Spleen (tissue), 11 donors: Measurements from ENCODE around the gene PSMG4. TPM values are rescaled to one million over a fixed set of nuclear protein-coding genes. Genes with fewer than 3 reads are reported as not detected.

Source experiments
- DNase-seq: peaks from one replicate; pipeline ENCODE4 v3.0.0-alpha.2; 2020
- H3K27ac ChIP-seq, 8 donors: fragments of 200-600 bp; sonication (generic) in 7 of 8; 1 replicate in 4 of 8; 2 replicates in 4 of 8; pipeline versions ENCODE4 v1.5.0 to v1.8.0; 2016 to 2021; ENCODE audit warnings: inconsistent platforms in 4 of 8, mild to moderate bottlenecking in 4 of 8, moderate library complexity in 1 of 8
- H3K27me3 ChIP-seq, 7 donors: fragments of 200-600 bp; sonication (generic) in 6 of 7; replicated peaks in 1 of 7; 1 replicate in 4 of 7; 2 replicates in 3 of 7; pipeline versions ENCODE4 v1.5.0 to v1.8.0; 2016 to 2021; ENCODE audit warnings: inconsistent platforms in 3 of 7, mild to moderate bottlenecking in 1 of 7
- H3K36me3 ChIP-seq, 6 donors: fragments of 200-600 bp; sonication (generic) in 5 of 6; 1 replicate in 4 of 6; 2 replicates in 2 of 6; pipeline versions ENCODE4 v1.5.0 to v1.8.0; 2016 to 2021; ENCODE audit warnings: inconsistent platforms in 2 of 6
- H3K4me1 ChIP-seq, 6 donors: fragments of 200-600 bp; sonication (generic) in 5 of 6; 1 replicate in 3 of 6; 2 replicates in 3 of 6; pipeline versions ENCODE4 v1.5.0 to v1.8.0; 2016 to 2021; ENCODE audit warnings: inconsistent platforms in 3 of 6
- H3K4me3 ChIP-seq, 8 donors: fragments of 200-600 bp; sonication (generic) in 7 of 8; 1 replicate in 4 of 8; 2 replicates in 4 of 8; pipeline versions ENCODE4 v1.5.0 to v1.8.0; 2016 to 2021; ENCODE audit warnings: inconsistent platforms in 4 of 8, mild to moderate bottlenecking in 4 of 8, moderate library complexity in 2 of 8
- H3K9me3 ChIP-seq, 8 donors: fragments of 200-600 bp; sonication (generic) in 7 of 8; 1 replicate in 4 of 8; 2 replicates in 4 of 8; pipeline versions ENCODE4 v1.5.0 to v1.8.0; 2016 to 2021; ENCODE audit warnings: inconsistent platforms in 4 of 8
- CTCF ChIP-seq, 11 experiments: fragments of 200-600 bp in 7 of 11; fragments of 450-650 bp in 4 of 11; sonication (generic) in 4 of 11; IDR thresholded peaks in 8 of 11; conservative IDR thresholded peaks in 3 of 11; 1 replicate in 7 of 11; 2 replicates in 4 of 11; pipeline versions ENCODE4 v1.4.0 to v1.8.0; 2016 to 2021; ENCODE audit warnings: antibody characterized with exemption in 11 of 11, inconsistent platforms in 4 of 11, mild to moderate bottlenecking in 1 of 11
- POLR2A ChIP-seq, 3 donors: fragments of 450-650 bp; IDR thresholded peaks; one replicate each; pipeline ENCODE4 v1.5.1; 2017; ENCODE audit warnings: antibody characterized with exemption in 3 of 3, mild to moderate bottlenecking in 1 of 3
- POLR2AphosphoS5 ChIP-seq, 3 donors: sonication (generic); formaldehyde crosslinking; IDR thresholded peaks; one replicate each; pipeline ENCODE4 v1.5.1; 2017; ENCODE audit warnings: antibody characterized with exemption in 3 of 3
- WGBS, 5 donors: extraction: QIAGEN DNeasy Blood & Tissue Kit in 3 of 5; methylation state at CpG; one replicate each; pipeline versions ENCODE4 v1.1.5 to v1.1.7; 2013 to 2018; 5-methylcytosine and 5-hydroxymethylcytosine counted together
- intact Hi-C: fragments of 100-400 bp; cut with DNase I; formaldehyde crosslinking; loops from one replicate; pipeline ENCODE4 v1.15.0; 2023; ENCODE audit warnings: low total_unique reads
- polyA plus RNA-seq, 3 donors: library from polyadenylated mRNA; stranded (reverse); fragments of 200-250 nt; gene quantifications; one replicate each; pipeline ENCODE4 v1.2.1, GENCODE V29; 2013
- total RNA-seq, 7 donors: library from RNA; depleted of rRNA in 3 of 7; stranded (reverse); fragments of >200 nt in 3 of 7; fragmentation: NEBNext Ultra II Directional in 4 of 7; extraction: Animal tissue kit (Norgen Biotek cat#: 25700) in 4 of 7; gene quantifications; one replicate each; pipeline versions ENCODE4 v1.1.0 to v1.2.1, GENCODE V29; 2016 to 2021
- donor health status: healthy with polysubstance abuse.
- donor health status: DM: no; HTN: no; CAD: no; lungs with moderate emphysema.
- donor health status: DM: no; HTN: no; CAD: no.
- donor health status: Bipolar disorder and iron deficiency.
- donor health status: healthy.
- donor health status: DM: no; HTN: no; CAD: no.
- donor health status: DM: yes; HTN: yes; CAD: no.

The PSMG4 gene
- total and polyA plus RNA-seq, 10 donors = 12.1 to 41.6 (median 18.5) TPM

DNA sequence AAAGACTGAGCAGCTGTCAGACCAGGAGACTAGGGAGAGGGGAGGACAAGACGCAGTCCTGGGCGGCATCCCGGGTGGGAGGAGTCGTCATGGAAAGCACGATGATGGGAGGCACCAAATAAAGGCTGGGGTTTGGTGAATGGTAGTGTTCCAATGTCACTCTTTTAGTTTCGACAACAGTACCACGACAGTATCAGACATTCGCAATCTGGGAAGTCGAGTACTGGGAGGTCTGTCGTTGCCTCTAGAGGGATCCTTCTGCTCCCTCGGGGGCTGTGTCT is 32.1 kb downstream of the PSMG4 start:
- Histone ChIP-seq H3K27ac (no peak overlapping the region), H3K4me1 (peaks cover 0 to 9% (median 0%) of the 10 kb centered on the region in 6 donors), H3K27me3 (peaks cover 0 to 9% (median 0%) of the 10 kb centered on the region in 7 donors), H3K36me3 (no peaks in the 10 kb centered on the region), H3K9me3 (no peaks in the 10 kb centered on the region), H3K4me3 (no peak overlapping the region)
- peak; percentile 64 for DNase-seq
- 70 to 92% (median 84%) methylated on average over 11 of the region's 11 CpGs for WGBS, 5 donors
- intact Hi-C loops = no loop called here
- no peak for TF ChIP-seq POLR2A (IDR thresholded peaks at IDR 0.05)
- no peak for TF ChIP-seq POLR2AphosphoS5 (IDR thresholded peaks at IDR 0.05)
- TF ChIP-seq CTCF (IDR thresholded peaks at IDR 0.05 in 8 of 11, conservative IDR thresholded peaks at IDR 0.05 in 3 of 11) = no peak

DNA sequence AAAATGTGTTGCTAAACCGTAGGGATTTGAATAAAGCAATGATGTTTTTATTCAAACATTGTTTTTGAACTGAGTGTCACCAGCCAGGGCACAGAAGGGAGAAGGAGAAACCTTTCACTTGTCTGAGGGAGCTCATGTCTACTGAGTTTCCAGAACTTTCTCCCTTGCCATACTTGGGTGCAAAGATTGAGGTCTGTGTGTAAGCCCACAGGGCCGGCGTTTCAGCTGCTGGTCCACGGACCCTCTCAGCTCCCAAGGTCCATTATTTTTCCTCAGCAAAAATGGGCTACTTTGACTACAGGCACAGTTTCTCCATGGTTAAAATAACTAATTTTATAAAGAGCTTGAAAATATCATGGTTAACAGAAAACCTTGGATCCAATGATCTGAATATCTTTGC is 32.6 kb downstream of the PSMG4 start:
- Histone ChIP-seq H3K4me3 (no peak overlapping the region), H3K36me3 (no peaks in the 10 kb centered on the region), H3K27me3 (peaks cover 0 to 14% (median 0%) of the 10 kb centered on the region in 7 donors), H3K4me1 (peaks cover 0 to 9% (median 0%) of the 10 kb centered on the region in 6 donors), H3K27ac (no peak overlapping the region), H3K9me3 (no peaks in the 10 kb centered on the region)
- 91 to 96% (median 91%) methylated on average over 4 of the region's 4 CpGs for WGBS, 5 donors
- intact Hi-C loops = no loop called here
- TF ChIP-seq POLR2AphosphoS5 (IDR thresholded peaks at IDR 0.05) = no peak
- no peak for TF ChIP-seq POLR2A (IDR thresholded peaks at IDR 0.05)
- no peak for TF ChIP-seq CTCF (IDR thresholded peaks at IDR 0.05 in 8 of 11, conservative IDR thresholded peaks at IDR 0.05 in 3 of 11)
- DNase-seq = peak; percentile 56

DNA sequence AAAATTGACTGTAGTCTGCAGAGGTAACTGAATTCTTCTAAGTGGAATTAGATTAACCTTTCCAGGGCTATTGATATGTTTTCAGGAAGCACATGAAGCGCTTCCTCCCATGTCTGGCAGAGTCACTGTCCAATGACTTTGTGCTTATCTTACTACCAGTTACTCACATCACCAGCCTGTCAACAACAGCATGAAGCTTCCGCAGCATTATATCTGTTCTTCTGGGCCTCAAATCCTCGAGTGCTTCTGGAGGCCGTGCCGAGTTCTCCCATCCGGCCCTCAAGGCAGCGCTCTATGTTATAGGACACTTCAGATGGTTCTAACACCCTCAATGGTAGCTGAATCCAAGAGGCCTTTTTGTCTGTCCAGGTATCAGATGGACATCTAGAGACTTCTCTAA is 33.2 kb downstream of the PSMG4 start:
- peak; percentile 44 for DNase-seq

More for the DNA sequence above, 33.2 kb downstream of the PSMG4 start:
- Histone ChIP-seq H3K4me1 (peaks cover 0 to 9% (median 0%) of the 10 kb centered on the region in 6 donors), H3K27ac (peak overlapping the region in 2 of 8 donors; percentile 41 to 51), H3K4me3 (no peak overlapping the region), H3K9me3 (no peaks in the 10 kb centered on the region), H3K36me3 (no peaks in the 10 kb centered on the region), H3K27me3 (peaks cover 0 to 20% (median 0%) of the 10 kb centered on the region in 7 donors)
- intact Hi-C loops = no loop called here
- WGBS, 5 donors = 66 to 89% (median 80%) methylated on average over 7 of the region's 7 CpGs
- no peak for TF ChIP-seq POLR2A (IDR thresholded peaks at IDR 0.05)
- no peak for TF ChIP-seq POLR2AphosphoS5 (IDR thresholded peaks at IDR 0.05)
- TF ChIP-seq CTCF (IDR thresholded peaks at IDR 0.05 in 8 of 11, conservative IDR thresholded peaks at IDR 0.05 in 3 of 11) = no peak
